Dermis microvascular lymphatic vessel endothelial cell (primary cell): ENCODE results near the gene FARS2. TPM values are rescaled to one million over a fixed set of nuclear protein-coding genes. Genes with fewer than 3 reads are reported as not detected.

Experiments
- DNase-seq, 2 donors: peaks; one replicate each; pipeline versions ENCODE4 v3.0.0 to v3.0.0-alpha.2; 2010; ENCODE audit warnings: low read depth in 2 of 2
- total RNA-seq: library from RNA; depleted of rRNA; stranded (reverse); fragments of >200 nt; gene quantifications from 2 replicates; pipeline ENCODE4 v1.2.1, GENCODE V29; 2014

FARS2 gene
- total RNA-seq = 23.4 and 26.8 TPM in 2 replicates

DNA sequence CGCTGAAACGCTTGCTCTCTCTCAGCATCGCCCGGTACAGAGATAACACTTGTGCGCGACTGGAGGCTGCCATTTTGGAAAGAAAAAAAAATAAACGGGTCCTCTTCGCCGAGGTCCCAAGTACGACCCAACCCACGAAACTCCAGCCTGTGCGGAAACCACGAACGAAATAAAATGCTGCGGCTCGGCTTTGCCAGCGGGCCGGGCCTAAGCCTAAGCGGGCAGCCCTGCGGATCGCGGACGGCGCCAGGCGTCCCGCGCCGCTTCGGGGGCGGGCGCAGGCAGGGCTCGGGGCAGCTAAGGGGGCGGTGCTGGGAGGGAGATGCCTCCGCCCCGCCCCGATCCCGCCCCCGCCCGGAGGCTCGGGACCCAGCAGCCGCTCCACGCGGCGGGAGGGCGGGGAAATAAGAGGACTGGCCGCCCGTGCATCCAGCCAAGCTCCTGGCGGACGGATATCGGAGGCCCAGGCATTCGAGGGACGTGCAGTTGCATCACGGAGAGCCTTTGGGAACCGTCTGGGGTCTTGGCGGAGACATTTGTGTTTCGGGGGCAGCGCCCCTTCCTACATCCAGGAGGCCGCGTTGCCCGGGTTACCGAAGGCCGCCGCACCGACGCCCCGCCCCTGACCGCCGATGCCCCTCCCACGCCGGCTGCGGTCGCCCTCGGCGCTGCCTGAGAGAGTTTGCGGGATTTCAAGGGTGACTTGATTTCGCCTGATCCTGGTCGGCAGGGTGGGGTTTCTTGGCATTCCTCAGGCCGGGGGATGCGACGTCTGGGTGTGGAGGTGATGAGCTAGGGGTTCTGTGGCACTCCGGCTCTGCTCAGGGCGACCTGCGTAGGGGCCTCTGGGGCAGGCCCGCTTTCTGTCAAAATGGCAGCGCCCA lies at the start of gene FARS2, which contains the start of gene LYRM4:
FARS2 (plus strand) TSS at position 853 of the 884 bp plus-strand sequence.
LYRM4 (minus strand) TSS at position 290 of the 884 bp plus-strand sequence; CDS start at position 73, 217 bp downstream.
- DNase-seq = peak; percentile 61 to 87

GRCh38 chr6:5213836-5214235 lies 47.5 kb upstream of the FARS2 start:
- DNase-seq = no peak

DNA sequence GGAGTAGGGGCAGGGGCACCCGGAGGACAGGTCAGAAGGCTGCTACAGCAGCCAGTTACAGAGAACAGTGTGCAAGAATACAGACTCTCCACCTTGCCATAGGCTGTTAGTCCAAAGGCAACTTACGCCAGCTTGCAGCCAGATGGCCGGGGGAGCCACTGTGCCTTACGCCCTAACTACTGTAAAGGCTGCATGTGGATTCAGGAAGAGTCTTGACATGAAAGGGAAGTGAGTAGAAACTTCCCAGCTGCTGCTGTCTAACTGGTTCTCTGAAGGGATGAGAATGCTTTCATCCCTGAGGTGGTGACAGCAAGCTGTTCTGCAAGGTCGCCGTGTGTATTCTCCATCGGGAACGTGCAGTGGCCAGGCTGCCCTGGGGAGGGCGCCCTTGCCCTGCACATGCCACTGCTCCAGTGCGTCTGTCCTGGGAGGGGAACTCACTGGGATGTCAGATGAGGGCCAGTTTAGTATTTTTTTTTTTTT lies 46.7 kb upstream of the FARS2 start:
- peak; percentile 26 to 56 for DNase-seq

- DNase-seq = peak; percentile 3 to 34
Observed at GRCh38 chr6:5215159-5215558, 46.2 kb upstream of the FARS2 start.

DNA sequence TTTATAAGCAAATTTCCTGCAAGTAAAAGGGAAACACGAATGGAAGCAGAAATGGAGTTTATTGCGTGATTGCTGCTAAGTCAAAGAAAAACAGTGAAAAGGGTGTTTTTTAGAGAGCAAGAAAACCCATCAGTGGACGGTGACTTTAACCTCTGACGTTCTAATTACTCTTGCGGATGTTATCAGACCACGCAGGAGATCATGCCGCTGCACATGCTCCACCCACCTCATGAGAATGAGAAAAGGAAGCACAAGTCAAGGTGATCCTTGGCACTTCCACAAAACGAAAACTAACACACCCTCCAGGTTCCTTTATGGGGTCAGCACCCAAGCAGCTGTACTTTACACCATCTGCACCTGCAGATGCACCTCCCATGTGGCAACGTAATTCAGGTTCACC lies 45.5 kb upstream of the FARS2 start:
- DNase-seq = no peak

GRCh38 chr6:5217356-5217755 lies 44.0 kb upstream of the FARS2 start:
- DNase-seq = no peak

DNA sequence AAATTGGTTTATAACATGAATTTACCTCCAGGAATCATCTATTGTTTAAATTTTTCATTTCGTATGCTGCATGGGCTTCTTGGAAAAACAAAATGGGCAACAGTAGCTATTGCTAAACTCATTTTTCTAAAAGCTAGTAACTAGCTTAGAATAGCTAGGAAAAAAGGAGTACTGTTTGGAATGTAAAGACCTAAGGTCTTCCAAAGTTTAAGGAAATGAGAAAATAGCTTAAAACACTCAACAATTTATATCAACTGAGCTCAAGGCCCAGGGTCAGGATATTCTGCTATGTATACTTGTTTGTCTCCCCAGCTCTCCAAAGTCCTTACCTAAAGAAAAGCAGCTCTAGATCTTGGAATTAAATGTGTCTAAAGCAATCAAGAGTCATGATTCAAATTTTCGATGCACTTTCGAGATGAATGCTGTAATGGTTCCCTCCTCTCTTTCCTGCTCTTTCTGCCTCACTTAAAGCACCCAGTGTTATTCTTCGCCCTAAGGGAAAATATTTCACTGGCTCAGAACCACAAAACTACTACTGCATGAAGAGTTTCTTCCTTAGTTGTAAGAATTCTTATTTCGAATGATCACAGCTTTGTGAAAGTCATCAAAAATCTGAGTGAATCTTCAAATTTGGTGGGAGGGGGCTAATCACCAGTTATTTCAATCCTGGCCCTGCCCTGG lies 42.2 kb upstream of the FARS2 start:
- DNase-seq = no peak

DNA sequence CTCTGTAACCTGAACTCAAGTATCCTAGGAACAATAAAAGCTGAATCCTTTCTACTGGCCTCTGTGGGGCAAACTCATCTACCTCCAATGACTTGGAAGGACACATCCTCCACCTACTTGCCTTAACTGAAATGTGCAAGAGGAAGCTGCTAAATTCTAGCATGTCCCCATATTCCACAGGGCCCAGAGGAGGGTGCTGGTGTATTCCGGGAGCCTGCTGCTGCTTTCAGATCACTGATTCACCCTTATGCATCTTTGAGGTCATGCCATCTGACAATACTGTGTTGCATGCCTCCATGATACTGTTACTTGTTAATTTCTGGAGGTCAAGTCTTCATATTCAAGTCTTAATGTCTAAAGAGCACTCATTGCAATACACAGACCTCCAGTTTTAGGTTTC lies 40.9 kb upstream of the FARS2 start:
- DNase-seq = no peak

- no peak for DNase-seq
Observed at GRCh38 chr6:5223309-5223708, 38.0 kb upstream of the FARS2 start.

DNA sequence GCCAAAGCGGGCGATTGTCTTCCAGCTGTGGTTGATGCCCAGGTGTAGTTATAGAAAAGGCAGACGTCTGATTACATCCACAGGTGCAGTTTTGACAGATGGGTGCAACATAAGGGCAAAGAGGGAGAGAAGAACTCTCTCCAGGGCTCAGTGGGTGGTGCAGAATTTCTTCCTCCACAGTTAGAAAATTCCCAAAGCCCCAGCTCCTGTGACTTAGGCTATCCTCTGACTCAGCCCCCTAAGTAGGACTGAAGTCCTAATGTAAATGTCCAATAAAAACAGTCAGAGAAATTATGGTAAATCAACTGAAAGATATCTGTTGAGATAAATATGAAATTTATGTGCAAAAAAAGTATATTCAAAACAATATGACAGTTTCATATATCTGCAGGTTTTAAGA lies 32.0 kb upstream of the FARS2 start:
- DNase-seq = no peak

DNA sequence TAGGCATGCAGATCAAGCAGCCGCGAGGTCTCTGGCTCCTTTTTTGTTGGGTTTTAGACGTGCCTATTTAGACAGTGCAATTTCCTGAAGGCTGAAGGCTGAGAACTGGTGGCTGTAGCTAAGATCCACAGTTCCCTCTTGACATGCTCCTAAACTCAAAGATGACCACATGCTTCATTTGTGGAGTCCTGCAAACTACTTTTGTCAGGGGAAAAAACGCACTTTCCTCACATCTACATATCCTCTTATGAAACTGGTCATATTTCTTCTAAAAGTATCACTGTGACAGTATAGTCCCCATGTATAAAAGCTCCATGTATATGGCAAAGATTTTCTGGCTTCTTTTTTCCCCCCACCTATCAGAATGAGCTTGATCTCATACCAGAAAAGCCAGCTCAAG lies 31.2 kb upstream of the FARS2 start:
- no peak for DNase-seq

DNA sequence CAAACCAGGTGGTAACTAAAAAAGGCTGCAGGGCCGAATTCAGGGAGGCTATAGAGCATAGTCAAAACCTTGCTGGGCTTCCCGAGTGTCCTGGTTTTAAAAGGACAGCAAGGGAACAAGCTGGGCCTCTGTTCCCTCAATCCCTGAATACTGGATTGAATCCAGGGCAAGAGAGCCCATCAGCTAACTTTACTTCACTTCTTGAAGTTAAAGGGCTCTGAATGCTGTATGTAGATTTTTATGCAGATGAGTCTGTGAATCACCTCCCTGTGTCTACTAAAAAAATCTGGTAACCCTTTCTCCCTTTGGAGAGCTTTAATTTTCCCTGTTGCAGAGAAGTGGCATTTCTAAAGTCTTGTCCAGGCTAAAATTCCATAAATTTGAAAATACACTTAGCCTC lies 30.0 kb upstream of the FARS2 start:
- no peak for DNase-seq

DNA sequence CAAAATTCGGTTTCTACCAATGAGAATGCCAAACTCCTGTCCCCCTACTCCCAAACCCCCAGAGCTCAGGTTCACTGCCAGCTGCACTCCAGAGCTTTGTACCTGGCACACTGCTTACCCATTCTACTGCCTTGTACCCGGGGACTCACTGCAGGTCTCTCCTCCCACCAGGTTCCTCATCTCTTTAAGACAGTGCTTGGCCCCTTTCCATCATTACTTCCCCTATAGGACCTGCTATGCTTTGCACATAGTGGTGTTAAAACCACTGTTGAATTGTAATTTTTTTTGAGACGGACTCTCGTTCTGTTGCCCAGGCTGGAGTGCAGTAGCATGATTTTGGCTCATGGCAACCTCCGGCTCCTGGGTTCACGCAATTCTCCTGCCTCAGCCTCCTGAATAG lies 26.4 kb upstream of the FARS2 start:
- no peak for DNase-seq

DNA sequence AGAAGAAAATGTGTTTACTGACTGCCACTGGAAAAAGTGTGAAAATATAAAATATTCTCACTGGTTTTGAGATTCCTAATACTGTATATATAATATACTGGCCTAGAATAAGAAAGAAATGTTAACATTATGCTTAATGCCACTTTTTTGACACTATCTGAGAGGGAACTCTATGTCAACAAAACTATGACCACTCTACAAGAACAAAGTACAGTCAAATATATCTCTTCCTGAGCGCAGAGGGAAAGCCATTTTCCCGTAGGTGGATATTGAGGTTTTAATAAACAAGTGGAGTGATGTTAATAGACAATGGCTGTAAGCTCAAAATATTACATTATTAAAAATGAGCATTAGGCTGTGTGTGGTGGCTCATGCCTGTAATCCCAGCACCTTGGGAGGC lies 25.5 kb upstream of the FARS2 start:
- DNase-seq = no peak

DNA sequence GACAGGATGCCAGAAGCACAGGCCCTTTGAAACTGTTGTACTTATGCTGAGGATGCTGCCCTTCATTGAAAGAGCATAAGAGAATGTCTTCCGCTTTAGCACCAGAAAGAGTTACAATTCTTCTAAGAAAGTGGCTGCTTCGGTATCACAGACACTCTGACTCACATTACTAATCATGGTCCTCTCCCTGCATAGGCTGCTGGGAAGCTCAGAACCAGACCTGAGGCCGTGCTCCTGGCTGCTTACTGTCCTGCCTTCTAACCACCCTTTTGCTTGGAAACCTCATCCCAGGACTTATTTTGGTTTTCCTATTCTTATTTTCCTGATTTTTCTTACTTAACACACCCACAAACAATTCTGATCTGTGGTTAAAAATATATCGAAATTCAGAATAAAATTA lies 23.5 kb upstream of the FARS2 start:
- no peak for DNase-seq

GRCh38 chr6:5238336-5238735 lies 23.0 kb upstream of the FARS2 start:
- no peak for DNase-seq

GRCh38 chr6:5241252-5241651 lies 20.1 kb upstream of the FARS2 start:
- DNase-seq = no peak

GRCh38 chr6:5243069-5243468 lies 18.2 kb upstream of the FARS2 start:
- no peak for DNase-seq

- no peak for DNase-seq
Observed at GRCh38 chr6:5246141-5247097, 14.9 kb upstream of the FARS2 start.

DNA sequence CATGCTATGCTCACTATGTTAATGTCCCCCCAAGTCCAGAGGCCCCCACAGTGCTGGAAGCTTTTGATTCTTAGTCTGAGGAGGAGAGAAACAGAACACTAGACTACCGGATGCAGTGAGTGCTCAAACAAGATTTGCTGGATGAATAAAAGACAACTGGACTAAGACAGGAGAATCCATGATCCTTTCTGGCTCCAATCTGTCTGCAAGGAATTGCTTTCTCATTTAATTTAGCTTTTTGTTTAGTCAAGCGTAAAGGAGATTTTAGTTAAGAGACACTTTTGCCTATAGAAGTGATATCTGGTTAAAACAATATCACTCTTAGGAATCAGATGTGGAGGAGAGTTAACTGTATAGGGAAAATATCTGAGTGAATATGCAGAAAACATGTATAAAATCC lies 14.1 kb upstream of the FARS2 start:
- DNase-seq = no peak

- DNase-seq = no peak
Observed at GRCh38 chr6:5248302-5249098, 12.8 kb upstream of the FARS2 start.
